ENCODE data around the gene RFX4.

The RFX4 gene

GRCh38 chr12:106753526-106753925, 170.7 kb downstream of the RFX4 start:
- Histone ChIP-seq H3K4me3 (ENCODE audit: low read length) (no peak overlapping the region), H3K9ac (ENCODE audit: low read length) (no peak overlapping the region), H3K4me2 (ENCODE audit: low read depth, low read length) (peak overlapping the region; percentile 30; the same call in 1 of the 2 replicates), H3K27ac (ENCODE audit: low read length) (peak overlapping the region; percentile 43; the same call in 1 of the 2 replicates), H4K20me1 (ENCODE audit: insufficient read depth, low read length) (no peaks in the 10 kb centered on the region), H3K36me3 (replicated peaks; ENCODE audit: insufficient read depth, low read length) (no peaks in the 10 kb centered on the region), H2AFZ (ENCODE audit: low read length) (peak overlapping the region; percentile 63), H3F3A (ENCODE audit: insufficient read depth, low read length) (no peaks in the 10 kb centered on the region), H3K9me2 (replicated peaks; ENCODE audit: insufficient read depth, low read length) (no peaks in the 10 kb centered on the region), H3K4me1 (ENCODE audit: low read length) (peaks cover 17% of the 10 kb centered on the region), H3K9me3 (replicated peaks; ENCODE audit: insufficient read depth, low read length) (no peaks in the 10 kb centered on the region), H3K79me2 (ENCODE audit: low read length) (no peaks in the 10 kb centered on the region), H3K27me3 (replicated peaks; ENCODE audit: insufficient read depth, low read length) (no peaks in the 10 kb centered on the region)
- TF ChIP-seq EZH2phosphoT487 (IDR thresholded peaks at IDR 0.05; ENCODE audit: low read length) (no peak), CTCF (IDR thresholded peaks at IDR 0.05; ENCODE audit: low read length) (no peak), EZH2 (optimal IDR thresholded peaks at IDR 0.05; ENCODE audit: low read depth, low read length) (no peak)
- peak; percentile 65 for DNase-seq

DNA sequence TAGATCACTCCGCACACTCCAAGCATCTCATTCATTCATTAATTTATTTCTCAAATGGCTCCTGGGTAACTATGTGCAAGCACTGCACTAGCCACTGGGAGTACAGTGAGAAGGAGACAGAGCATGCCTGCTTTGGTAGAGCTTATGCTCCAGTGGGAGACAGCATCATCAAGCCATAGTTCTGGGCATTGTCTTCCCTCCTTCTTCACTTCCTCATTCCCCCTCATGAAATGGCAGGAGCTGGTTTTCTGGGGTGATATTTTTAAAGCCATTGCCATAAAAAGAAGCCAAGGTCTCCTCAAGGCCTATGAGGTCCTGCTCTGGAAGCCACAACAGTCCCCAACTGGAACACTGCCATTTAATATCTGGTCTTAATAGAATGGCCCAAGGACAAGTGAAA, 171.5 kb downstream of the RFX4 start:
- Histone ChIP-seq H3K36me3 (replicated peaks; ENCODE audit: insufficient read depth, low read length) (no peaks in the 10 kb centered on the region), H2AFZ (ENCODE audit: low read length) (0 out of 2 replicates have a peak overlapping the region, but pooled peaks have one; percentile 63), H3K4me3 (ENCODE audit: low read length) (no peak overlapping the region), H3F3A (ENCODE audit: insufficient read depth, low read length) (no peaks in the 10 kb centered on the region), H3K79me2 (ENCODE audit: low read length) (no peaks in the 10 kb centered on the region), H3K4me1 (ENCODE audit: low read length) (peaks cover 23% of the 10 kb centered on the region), H3K9me3 (replicated peaks; ENCODE audit: insufficient read depth, low read length) (no peaks in the 10 kb centered on the region), H3K4me2 (ENCODE audit: low read depth, low read length) (no peak overlapping the region), H4K20me1 (ENCODE audit: insufficient read depth, low read length) (no peaks in the 10 kb centered on the region), H3K27me3 (replicated peaks; ENCODE audit: insufficient read depth, low read length) (no peaks in the 10 kb centered on the region), H3K27ac (ENCODE audit: low read length) (no peak overlapping the region), H3K9me2 (replicated peaks; ENCODE audit: insufficient read depth, low read length) (no peaks in the 10 kb centered on the region), H3K9ac (ENCODE audit: low read length) (no peak overlapping the region)
- TF ChIP-seq EZH2 (optimal IDR thresholded peaks at IDR 0.05; ENCODE audit: low read depth, low read length) (no peak), CTCF (IDR thresholded peaks at IDR 0.05; ENCODE audit: low read length) (no peak), EZH2phosphoT487 (IDR thresholded peaks at IDR 0.05; ENCODE audit: low read length) (no peak)
- DNase-seq, result no peak

DNA sequence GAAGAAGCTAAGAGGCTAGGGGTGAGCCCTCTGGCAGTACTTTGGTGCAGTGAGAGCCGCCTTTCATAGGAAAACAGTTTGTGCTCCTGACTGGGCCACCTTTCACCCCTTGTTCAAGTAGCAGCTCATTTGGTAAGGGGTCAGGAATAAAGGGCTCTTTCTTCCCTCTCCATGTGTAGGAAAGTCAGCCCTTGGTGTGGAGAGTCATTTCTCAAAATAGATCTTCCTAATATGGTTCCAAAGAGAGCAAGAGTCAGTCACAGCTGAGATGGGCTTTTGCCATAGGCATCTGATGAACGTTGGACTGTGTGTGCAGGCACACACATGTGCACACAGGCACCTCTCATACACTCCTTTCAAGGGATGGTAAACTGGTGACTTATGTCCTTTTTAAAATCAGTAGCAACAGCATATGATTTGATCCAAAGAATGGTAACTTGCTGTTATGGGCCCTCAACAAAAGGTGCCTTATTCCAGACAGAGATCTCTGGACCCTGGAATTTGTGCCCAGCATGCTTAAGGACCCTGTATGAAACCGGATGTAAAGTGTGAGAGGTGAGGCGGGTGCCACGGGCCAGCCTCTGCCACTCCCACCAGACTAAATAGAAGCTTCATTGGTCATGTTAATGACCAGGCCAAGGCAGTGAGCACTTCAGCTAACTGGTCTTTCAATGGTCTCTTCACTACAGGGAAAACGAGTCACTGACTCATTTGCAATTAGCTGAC, 175.0 kb downstream of the RFX4 start:
- Histone ChIP-seq H3K4me1 (ENCODE audit: low read length) (peaks cover 36% of the 10 kb centered on the region), H3K27me3 (replicated peaks; ENCODE audit: insufficient read depth, low read length) (no peaks in the 10 kb centered on the region), H3K9ac (ENCODE audit: low read length) (no peak overlapping the region), H2AFZ (ENCODE audit: low read length) (no peak overlapping the region), H3K79me2 (ENCODE audit: low read length) (no peaks in the 10 kb centered on the region), H4K20me1 (ENCODE audit: insufficient read depth, low read length) (no peaks in the 10 kb centered on the region), H3K4me2 (ENCODE audit: low read depth, low read length) (no peak overlapping the region), H3K9me2 (replicated peaks; ENCODE audit: insufficient read depth, low read length) (no peaks in the 10 kb centered on the region), H3F3A (ENCODE audit: insufficient read depth, low read length) (peaks cover 18% of the 10 kb centered on the region), H3K36me3 (replicated peaks; ENCODE audit: insufficient read depth, low read length) (no peaks in the 10 kb centered on the region), H3K4me3 (ENCODE audit: low read length) (no peak overlapping the region), H3K27ac (ENCODE audit: low read length) (no peak overlapping the region), H3K9me3 (replicated peaks; ENCODE audit: insufficient read depth, low read length) (no peaks in the 10 kb centered on the region)
- DNase-seq, result no peak
- TF ChIP-seq CTCF (IDR thresholded peaks at IDR 0.05; ENCODE audit: low read length) (no peak), EZH2 (optimal IDR thresholded peaks at IDR 0.05; ENCODE audit: low read depth, low read length) (no peak), EZH2phosphoT487 (IDR thresholded peaks at IDR 0.05; ENCODE audit: low read length) (no peak)

Measured in MM.1S (cell line).